Activated T-helper 1 cell treated with anti-CD3 and anti-CD28 coated beads, Interleukin-2, amount 50 U/mL, for 16 hours (primary cell): Measurements from ENCODE around the gene UCKL1.
A peak's percentile ranks its signal among the peaks of the same experiment; 100 is the strongest.
"Not testable (repeated sequence)": the region's sequence is repeated elsewhere in the genome, so short reads cannot be mapped to it uniquely, and the experiment has no call there.

Experiments used
- DNase-seq, 2 donors: peaks; one replicate each; pipeline ENCODE4 v3.0.0-alpha.2; 2020; ENCODE audit warnings: low read depth in 1 of 2, low spot score in 1 of 2

UCKL1 gene

DNA sequence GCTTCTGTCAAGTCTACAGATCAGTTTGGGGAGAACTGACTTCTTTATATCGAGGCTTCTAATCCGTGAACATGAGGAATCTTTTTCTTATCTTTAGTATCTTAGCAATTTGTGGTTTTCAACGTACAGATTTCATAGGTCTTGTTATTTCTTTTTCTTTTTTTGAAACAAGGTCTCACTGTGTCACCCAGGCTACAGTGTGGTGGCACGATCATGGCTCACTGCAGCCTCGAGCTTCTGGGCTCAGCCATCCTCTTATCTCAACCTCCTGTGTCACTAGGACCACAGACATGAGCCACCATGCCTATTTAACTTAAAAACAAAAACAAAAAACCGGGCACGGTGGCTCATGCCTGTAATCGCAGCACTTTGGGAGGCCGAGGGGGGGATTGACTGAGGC is 32.0 kb downstream of the UCKL1 start:
- DNase-seq, result no peak

DNA sequence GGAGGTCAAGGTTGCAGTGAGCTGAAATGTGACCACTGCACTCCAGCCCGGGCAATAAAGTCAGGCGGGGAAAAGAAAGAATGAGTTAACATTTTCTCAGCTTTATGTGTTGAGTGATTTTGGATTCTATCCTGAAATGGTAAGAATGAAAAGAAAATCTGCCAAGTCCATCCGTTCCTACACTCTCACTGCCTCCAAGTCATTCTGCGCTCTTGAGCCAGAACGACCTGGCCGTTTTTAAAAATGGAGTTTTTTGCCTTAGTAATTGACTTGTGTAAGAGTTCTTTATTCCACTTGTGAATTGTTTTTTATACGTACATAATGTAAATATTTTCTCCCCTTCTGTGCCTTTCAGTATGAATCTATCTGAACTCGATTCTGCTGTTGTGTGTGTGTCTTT is 32.6 kb downstream of the UCKL1 start:
- DNase-seq, result no peak

DNA sequence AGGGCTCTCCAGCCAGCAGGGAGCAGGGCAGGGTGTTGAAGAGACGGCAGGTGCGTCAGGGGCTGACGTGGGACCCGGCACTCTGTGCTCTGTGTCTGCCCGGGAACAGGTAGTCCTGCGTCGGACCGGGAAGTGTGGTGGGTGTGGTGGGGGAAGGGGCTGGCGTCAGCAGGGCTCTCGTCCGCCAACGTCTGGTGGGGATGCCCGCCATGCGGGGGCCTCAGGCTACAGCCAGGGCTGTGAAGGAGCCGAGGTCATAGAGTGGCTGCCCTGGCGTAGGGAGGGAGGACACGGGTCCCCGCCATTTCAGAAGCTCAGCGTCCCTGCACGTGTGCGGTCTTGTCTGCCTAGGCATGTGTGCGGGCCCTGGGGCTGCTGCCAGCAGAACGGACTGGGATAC is 36.0 kb downstream of the UCKL1 start:
- DNase-seq, result no peak

DNA sequence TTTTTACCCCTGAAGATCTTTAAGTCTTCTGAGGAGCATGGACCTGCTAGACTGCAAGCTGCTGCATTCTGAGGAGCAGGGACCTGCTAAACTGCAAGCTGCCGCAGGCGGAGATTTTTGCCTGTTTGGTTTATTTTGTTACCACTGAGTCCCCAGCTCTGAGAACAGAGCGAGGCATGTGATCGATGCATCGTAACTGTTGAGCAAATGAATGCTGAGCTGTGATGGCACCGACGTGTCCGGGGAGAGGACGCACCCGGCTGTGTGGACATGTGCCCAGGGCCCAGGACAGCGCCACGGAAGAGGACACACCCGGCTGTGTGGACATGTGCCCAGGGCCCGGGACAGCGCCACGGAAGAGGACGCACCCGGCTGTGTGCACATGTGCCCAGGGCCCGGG is 37.1 kb downstream of the UCKL1 start:
- DNase-seq, result no peak

DNA sequence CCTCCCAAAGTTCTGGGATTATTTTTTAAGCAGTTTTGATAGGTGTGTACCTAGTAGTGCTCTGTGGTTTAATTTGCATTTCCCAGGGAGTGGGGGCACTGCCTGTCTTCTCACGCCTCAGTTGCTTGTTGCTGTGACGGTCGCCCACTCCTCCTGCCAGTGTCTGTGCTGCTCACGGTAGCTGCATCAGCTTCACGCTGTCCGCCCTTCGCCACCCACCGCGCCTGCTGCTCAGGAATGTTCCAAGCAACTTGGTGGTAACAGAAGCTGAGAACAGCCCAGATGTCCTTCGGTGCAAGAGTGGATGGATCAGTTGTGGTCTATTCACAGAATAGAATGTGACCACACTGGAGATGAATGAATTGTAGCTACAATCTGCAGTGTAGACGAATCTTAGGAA is 38.4 kb downstream of the UCKL1 start:
- no peak for DNase-seq

DNA sequence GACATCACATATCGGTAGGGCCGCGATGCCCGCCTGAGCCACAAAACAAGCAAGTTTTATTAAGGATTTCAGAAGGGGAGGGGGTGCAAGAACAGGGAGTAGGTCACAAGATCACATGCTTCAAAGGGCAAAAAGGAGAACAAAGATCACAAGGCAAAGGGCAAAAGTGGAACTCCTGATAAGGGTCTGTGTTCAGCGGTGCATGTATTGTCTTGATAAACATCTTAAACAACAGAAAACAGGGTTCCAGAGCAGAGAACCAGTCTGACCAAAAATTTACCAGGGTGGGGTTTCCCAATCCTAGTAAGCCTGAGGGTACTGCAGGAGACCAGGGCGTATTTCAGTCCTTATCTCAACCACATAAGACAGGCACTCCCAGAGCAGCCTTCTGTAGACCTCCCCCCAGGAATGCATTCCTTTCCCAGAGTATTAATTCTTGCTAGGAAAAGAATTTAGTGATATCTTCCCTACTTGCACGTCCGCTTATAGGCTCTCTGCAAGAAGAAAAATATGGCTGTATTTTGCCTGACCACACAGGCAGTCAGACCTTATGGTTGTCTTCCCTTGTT is 39.8 kb downstream of the UCKL1 start:
- DNase-seq, result not testable (repeated sequence)

DNA sequence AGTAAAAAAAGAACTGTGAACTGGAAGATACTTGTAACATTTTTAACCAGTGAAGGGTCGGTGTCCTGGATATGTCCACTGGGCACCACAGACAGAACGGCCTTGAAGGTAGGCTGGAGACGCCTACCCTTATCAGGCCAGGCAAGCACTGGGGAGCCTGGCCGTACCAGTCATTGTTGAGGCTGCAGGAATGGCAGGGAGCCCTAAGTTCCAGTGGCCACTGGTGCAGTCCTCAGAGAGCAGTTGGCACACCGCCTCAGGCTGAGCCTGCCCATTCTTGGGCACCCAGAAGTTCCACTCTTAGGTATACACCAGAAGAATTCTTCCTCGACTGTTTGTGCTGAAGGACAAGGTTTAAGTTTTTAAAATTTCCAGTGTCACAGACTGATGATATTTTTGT is 40.7 kb downstream of the UCKL1 start:
- DNase-seq, result no peak

DNA sequence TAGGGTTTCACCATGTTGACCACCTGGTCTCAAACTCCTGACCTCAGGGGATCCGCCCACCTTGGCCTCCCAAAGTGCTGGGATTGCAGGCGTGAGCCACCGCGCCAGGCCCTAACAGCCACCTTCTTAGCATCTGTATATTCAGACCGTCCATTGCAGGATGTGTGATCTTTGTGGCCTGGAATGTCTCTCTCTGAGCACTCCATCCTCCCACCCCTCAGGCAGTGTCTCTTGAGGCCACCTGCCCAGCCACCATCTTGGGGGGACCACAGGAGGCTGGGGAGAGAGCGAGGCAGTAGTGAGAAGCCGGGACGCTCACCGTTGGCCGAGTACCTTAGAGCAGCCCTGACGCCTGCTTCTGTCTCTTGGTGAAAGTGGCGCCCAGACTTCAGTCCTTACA is 42.4 kb downstream of the UCKL1 start:
- DNase-seq, result no peak

DNA sequence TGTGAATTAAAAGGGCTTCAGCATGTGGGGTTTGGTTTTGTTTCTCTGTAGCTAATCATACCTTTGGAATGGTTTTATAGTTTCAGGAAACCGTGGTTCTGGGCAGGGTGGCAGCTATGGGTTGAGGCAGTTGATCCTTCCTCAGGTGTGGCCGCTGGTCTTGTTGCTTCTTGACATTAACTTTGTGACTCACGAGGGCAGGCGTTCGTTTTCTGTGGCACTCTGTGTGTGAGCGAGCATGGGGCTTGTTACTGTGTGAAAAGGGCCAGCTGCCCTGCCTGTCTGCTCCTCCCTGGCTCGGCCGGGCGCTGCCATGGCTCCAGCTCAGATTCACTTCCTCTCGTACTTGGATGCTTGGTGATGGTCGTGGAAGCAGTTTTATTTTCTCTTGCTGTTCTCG is 45.0 kb downstream of the UCKL1 start:
- no peak for DNase-seq

DNA sequence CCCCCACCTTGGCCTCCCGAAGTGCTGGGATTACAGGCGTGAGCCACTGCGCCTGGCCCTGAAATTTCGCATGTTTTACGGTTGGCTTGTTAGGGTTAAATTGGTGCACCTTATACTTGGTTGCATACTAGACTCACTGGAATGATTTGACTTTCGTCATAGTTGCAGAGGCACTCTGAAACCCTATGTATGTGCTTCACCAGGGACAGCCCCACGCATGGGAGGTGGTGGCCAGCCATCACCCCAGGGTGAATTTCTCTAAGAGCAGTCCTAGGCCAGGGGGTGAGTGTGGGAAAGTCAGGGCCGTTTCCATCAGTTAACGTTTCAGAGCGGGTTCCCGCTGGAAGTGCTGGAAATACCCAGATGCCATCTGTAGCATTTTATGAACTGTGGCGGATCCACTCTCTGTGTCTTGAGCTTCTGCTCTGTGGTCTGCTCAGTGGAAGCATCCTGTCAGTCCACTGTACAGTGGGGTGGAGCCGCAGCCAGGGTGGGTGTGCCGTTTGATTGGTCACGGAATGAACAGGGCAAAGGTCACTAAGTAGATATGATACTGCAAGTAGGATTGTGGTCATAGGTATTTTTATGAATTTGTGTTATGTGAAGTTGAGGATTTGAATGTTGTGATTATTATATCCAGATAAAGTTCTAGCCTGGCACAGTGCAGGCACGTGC is 48.1 kb downstream of the UCKL1 start:
- DNase-seq, result no peak

DNA sequence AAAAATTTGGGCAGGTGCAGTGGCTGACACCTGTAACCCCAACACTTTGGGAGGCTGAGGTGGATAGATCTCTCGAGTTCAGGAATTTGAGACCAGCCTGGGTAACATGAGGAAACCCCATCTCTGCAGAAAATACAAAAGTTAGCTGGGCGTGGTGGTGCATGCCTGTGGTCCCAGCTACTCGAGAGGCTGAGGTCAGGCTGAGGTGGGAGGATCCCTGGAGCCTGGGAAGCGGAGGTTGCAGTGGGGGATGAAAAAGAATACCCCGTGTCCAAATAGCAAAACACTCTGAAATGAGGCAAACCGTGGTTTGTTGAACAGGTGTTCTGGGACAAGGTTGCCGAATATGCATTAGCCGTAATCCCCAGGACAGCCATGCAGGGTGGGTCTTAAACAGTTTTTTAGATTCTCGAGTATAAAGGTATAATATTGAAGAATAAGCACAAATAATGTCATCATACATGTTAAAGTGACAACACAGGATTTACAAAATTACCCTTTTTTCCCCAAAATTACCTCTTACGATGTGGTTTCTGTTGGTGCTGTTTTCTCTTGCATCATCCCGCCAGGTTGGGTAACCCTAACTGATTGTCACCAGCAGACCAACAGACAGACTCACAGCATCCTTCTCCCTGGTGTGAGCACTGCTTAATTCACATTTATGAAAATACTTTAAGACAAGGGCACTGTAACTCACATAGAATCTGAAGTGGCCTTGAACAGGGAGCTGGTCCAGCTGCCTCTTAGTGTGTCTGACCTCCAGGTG is 52.2 kb downstream of the UCKL1 start:
- DNase-seq, result no peak

DNA sequence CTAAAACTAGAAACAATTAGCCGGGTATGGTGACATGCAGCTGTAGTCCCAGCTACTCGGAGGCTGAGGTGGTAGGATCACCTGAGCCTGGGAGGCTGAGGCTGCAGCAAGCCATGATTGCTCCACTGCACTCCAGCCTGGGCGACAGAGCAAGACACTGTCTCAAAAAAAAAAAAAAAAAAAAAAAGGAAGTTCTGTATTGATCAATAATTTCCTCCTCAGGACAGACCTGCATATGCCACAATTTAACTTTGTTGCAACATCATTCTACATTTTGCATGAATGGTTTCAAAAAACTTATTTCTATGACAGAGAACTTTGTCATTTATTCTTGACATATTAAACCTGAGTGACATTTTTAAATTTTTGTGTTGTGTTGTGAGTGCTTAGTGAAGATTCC is 55.8 kb downstream of the UCKL1 start:
- DNase-seq, result no peak

DNA sequence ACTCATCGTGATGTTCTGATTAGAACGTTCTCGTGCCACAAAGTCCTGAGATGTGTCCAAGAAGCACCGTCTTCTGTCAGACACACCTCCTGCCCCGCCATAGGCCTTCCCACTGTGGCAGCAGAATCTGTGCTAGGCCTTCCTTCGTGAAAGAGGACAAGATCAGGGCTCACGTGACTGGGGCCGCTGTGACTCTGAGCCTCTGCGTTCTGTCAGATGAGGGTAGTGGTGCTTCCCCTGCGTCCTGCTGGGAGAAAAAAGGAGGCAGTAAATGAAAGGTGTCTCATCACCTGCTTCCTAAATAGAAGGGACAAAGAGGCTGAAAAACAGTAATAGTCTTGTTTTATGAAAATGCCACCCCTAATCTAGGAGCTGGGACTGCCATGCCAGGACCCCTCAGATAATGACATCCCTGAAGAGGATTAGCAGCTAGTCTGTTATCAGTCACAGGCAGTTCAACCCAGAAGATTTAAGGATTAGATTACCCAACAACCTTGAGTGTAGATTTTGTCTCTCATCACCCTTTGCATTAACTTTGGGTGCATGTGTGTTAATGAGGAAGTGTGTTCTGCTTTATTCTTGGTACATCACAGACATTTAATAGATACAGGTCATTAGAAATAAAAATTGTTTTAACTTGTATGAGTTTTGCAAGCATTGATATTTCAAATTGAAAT is 57.2 kb downstream of the UCKL1 start:
- DNase-seq, result no peak

DNA sequence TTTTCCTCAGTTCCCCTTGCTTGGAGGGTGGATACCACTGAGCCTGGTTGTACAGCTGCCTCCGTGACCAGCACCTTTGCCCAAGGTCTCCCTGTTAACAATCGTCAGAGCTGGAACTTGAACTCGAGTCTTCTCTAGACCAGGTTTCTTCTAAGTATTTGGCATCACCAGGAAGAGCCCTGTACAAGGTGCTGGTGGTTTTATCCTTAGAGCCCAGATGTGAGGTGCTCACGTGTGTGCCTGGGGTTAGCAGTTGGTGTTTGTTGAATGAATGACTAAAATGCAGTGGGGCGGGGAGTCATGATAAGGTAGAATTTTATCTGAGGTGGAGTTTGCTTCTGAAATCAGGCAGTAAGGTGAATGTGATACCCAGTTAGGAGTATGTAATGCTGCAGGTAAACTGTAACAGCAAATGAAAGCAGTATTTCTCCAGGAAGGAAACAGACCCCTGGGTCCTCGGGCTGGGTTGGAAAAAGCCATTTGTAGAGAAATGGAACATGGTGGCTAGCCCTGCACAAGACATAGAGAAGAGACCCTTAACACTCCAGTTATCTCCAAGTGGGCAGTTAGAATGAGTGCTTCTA is 58.1 kb downstream of the UCKL1 start:
- DNase-seq, result no peak

DNA sequence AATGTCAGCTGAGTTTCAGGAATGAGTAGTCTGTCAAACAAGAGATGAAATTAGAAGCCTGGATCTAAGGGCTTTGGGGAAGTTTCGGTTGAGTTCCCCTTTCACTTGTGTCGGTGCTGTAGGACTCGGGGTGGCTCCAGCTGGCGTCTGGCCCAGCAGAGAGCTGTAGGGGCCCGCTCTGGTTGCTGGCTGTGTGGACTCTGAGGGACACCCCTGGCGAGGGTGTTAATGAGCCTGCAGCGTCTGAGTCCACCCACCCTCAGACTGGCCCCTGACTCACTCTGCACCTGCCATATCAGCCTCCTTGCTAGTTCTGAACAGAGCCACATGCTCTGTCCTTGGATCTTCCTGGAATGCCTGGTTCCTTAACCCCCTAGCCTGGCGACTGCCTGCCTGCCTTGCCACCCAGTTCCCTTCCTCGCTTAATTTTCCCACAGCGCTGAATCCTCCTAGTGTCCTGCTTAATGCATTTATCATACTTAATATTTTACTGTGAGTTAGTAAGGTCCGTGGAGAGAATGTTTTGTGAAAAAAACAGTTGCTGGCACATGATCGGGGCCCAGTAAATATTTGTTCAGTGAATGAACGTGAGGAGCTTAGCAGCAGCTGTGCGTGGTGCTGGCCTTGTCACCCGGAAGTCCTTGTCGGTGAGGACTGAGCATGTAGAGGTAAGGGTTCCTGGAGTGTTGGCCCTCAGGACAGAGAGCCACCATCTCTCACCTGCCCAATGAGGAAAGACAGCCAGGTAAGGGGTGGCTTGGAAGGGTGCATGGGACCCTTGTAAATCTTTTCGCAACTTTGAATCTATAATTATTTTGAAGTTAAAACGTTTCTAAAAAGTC is 59.7 kb downstream of the UCKL1 start:
- peak in 1 of 2 donors; percentile 4 for DNase-seq

DNA sequence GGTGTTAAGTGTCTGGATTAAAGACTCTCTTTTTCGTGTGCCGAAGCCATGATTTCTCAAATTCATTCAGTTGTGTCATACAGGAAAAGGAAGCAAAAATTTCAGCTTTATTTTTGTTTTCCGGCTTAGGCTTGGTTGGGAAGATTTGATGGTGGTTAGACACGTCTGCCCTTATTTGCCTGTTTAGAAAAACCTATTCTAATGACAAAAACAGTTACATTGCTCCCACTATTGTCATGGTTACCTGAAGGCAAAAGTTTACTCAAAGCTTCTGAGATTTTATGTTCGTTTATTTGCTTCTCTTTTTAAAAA is 60.3 kb downstream of the UCKL1 start:
- no peak for DNase-seq

DNA sequence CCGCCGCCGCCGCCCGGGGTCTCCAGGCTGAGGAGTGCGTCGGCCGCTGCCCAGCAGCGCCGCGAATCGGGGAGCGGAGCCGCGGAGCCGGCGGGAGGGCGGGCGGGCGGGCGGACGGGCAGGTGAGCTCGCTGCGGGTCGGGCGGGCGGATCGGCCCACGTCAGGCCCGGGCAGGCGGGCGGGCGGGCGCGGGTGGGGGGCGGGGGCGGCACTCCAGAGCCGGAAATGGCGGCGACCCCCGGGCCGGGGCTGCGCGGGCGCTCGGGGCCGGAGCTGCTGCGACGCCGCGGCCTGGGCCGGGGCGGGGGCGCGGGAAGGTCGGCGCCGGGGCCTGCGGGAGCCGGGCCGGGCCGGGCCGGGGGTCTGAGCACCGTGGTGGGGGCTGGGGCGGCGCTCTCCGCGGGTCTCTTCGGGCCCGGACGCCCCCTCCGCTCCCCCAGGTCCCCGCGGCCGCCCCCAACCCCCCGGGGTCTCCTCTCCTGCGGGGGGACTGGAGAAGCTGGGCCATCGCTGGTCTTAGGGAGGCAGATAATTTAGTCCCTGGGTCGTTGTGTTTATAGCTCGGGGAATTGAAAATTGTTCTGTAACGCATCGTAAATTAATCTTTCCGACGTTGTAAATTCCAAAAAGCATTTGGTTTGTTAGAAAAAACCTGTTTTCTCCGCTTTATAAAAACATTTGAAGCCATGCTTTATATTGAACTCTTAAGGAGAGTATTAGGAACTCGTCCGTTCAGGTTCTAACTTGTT is 60.8 kb downstream of the UCKL1 start:
- no peak for DNase-seq

DNA sequence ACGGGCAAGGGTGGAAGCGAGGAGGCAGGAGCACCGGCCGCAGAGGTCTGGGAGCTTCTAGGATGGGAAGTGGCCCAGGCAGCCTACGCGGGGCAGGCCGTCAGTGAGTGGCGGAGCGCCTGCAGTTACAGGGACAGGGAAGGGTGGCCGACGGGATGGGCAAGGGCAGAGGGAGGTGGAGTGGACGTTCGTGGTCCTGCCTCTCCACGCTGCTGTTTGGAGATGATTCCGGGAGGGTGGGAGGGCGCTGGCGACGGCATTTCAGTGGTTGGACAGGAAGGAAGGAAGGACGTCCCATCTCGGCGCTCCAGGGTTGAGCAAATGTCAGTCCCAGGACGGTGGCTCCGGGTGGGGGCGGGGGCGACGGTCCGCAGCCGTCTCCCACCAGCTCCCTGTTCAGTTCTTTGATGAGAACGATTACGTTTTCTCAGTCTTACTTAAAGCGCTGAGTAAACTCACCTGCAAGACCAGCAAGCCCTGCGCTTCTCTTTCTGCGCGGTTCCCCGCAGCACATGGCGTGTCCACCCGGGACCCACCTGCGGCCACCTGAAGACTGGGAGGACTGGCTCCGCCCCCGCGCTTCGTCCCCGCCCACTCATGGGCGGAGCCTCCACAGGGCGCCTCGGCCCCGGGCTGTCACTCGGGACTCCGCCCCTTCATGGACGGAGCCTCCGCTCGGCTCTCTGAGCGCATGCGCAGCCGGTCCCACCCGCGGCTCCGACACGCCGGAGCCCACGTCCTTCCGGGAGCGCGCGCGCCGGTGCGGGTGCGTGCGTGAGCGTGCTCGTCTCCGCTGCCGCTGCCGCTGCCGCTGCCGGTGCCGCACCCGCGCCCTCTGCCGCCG is 61.6 kb downstream of the UCKL1 start, which contains the start of gene DNAJC5:
Gene DNAJC5 (plus strand): TSS at position 769 of the 844 bp plus-strand sequence. CDS start 33,220 bp downstream, outside the sequence.
- peak; percentile 89 to 97 for DNase-seq

DNA sequence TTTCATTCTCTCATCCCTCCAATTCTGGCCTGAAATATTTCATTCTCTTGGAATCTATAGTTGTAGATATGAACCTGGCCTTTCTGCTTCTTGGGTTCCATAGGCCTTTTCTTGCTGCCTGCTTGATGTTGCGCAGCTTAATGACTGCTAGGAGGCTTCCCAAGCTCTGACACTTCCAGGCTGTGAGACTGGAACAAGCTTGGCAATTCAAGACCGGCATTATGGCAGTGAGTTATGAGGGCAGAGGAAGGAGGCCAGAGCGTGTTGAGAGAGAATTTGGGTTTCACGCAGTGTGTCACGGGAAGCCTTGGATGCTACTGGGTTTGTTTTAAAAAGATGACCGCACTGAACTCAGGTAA is 62.2 kb downstream of the UCKL1 start:
- no peak for DNase-seq
